GM12878 (cell line): ENCODE data around the gene GUK1.

Experiments used
- BCL3 ChIP-seq: IDR thresholded peaks from 2 replicates; pipeline ENCODE4 v1.6.1; 2011; ENCODE audit warnings: borderline replicate concordance, low read depth, mild to moderate bottlenecking, moderate library complexity, low read length; ENCODE audit not compliant: insufficient read depth, poor library complexity, severe bottlenecking
- ESRRA ChIP-seq: IDR thresholded peaks from 2 replicates; pipeline ENCODE4 v1.6.1; 2012; ENCODE audit warnings: mild to moderate bottlenecking, low read length, improper control_type of control experiment
- SMC3 ChIP-seq: IDR thresholded peaks from 2 replicates; pipeline ENCODE4 v1.6.1; 2011; ENCODE audit warnings: low read length, improper control_type of control experiment, borderline replicate concordance
- TF ChIP-seq, protein P1 (sequence below), 3 experiments: IDR thresholded peaks in 2 of 3; conservative IDR thresholded peaks in 1 of 3; 2 replicates each; pipeline ENCODE4 v1.5.1; 2011; ENCODE audit warnings: low read depth in 3 of 3, low read length in 3 of 3, mild to moderate bottlenecking in 3 of 3, control low read depth in 2 of 3, moderate library complexity in 2 of 3, inconsistent platforms in 1 of 3, mixed read lengths in 1 of 3; ENCODE audit not compliant: control insufficient read depth in 2 of 3, insufficient read depth in 1 of 3; ENCODE audit errors: extremely low read depth in 1 of 3

DNA sequence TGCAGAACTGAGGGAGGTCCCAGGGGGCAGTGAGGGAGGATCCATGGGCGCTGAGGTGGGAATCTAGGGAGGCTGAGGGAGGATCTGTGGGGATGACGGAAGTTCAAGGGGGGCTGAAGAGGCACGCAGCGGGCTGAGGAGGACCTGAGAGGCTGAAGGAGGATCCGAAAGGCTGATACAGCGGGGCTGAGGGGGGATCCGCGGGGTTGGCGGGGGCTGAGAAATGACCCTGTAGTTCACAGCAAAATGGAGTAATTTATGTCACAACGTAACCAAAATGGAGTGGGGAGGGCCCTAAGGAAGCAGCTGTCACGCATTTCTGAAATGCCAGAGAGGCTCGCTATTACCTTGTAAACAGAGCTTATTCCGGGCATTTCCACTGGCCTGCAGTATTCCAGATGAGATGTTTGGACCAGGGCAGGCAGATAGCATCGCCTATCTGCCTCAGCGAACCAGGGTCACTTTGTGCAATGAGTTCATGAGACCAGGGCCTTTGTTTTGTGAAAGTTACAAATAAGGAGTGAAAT is 30.1 kb upstream of the GUK1 start:
- TF ChIP-seq BCL3 (no peak), ESRRA (no peak), SMC3 (no peak)
- TF ChIP-seq, protein P1, sequence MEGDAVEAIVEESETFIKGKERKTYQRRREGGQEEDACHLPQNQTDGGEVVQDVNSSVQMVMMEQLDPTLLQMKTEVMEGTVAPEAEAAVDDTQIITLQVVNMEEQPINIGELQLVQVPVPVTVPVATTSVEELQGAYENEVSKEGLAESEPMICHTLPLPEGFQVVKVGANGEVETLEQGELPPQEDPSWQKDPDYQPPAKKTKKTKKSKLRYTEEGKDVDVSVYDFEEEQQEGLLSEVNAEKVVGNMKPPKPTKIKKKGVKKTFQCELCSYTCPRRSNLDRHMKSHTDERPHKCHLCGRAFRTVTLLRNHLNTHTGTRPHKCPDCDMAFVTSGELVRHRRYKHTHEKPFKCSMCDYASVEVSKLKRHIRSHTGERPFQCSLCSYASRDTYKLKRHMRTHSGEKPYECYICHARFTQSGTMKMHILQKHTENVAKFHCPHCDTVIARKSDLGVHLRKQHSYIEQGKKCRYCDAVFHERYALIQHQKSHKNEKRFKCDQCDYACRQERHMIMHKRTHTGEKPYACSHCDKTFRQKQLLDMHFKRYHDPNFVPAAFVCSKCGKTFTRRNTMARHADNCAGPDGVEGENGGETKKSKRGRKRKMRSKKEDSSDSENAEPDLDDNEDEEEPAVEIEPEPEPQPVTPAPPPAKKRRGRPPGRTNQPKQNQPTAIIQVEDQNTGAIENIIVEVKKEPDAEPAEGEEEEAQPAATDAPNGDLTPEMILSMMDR (IDR thresholded peaks at IDR 0.05 in 2 of 3, conservative IDR thresholded peaks at IDR 0.05 in 1 of 3; ENCODE audit: control insufficient read depth in 2 of 3, extremely low read depth in 1 of 3, insufficient read depth in 1 of 3, low read depth in 3 of 3, low read length in 3 of 3): no peak
